ENCODE results near the gene GPX7.

The GPX7 gene

GRCh38 chr1:52629325-52629643 is 27.1 kb downstream of the GPX7 start:
- DNase-seq (ENCODE audit: low read depth), result no peak

- no peak for DNase-seq (ENCODE audit: low read depth)
Measured at GRCh38 chr1:52629667-52630066, 27.5 kb downstream of the GPX7 start.

GRCh38 chr1:52631759-52632331 is 29.7 kb downstream of the GPX7 start:
- DNase-seq (ENCODE audit: low read depth), result no peak

GRCh38 chr1:52632732-52633290 is 30.6 kb downstream of the GPX7 start, which contains the start of gene SHISAL2A:
TSS of gene SHISAL2A (plus strand) at chr1:52633168. CDS start at chr1:52633494, 326 bp downstream.
- no peak for DNase-seq (ENCODE audit: low read depth)

GRCh38 chr1:52633291-52633754 is 31.2 kb downstream of the GPX7 start:
- no peak for DNase-seq (ENCODE audit: low read depth)

GRCh38 chr1:52634111-52634510 is 31.9 kb downstream of the GPX7 start:
- DNase-seq (ENCODE audit: low read depth), result no peak

GRCh38 chr1:52635321-52636089 is 33.3 kb downstream of the GPX7 start:
- DNase-seq (ENCODE audit: low read depth), result no peak

GRCh38 chr1:52636721-52637695 is 34.8 kb downstream of the GPX7 start:
- DNase-seq (ENCODE audit: low read depth), result no peak

GRCh38 chr1:52637946-52638345 is 35.8 kb downstream of the GPX7 start:
- DNase-seq (ENCODE audit: low read depth), result no peak

- no peak for DNase-seq (ENCODE audit: low read depth)
Measured at GRCh38 chr1:52640697-52641096, 38.5 kb downstream of the GPX7 start.

- no peak for DNase-seq (ENCODE audit: low read depth)
Measured at GRCh38 chr1:52641307-52641706, 39.1 kb downstream of the GPX7 start.

GRCh38 chr1:52645261-52645660 is 43.1 kb downstream of the GPX7 start:
- DNase-seq (ENCODE audit: low read depth), result no peak

- DNase-seq (ENCODE audit: low read depth), result no peak
Measured at GRCh38 chr1:52651904-52652303, 49.7 kb downstream of the GPX7 start.

- DNase-seq (ENCODE audit: low read depth), result no peak
Measured at GRCh38 chr1:52653207-52653849, 51.2 kb downstream of the GPX7 start.

GRCh38 chr1:52654063-52654462 is 51.9 kb downstream of the GPX7 start:
- no peak for DNase-seq (ENCODE audit: low read depth)

GRCh38 chr1:52657702-52658101 is 55.5 kb downstream of the GPX7 start:
- DNase-seq (ENCODE audit: low read depth), result no peak
